AG10803 (cell line): Measurements from ENCODE around the gene NEO1.

ENCODE experiments used
- DNase-seq: peaks from one replicate; pipeline ENCODE4 v3.0.0; 2010; ENCODE audit warnings: low read depth
- H3K4me3 ChIP-seq: 2 replicates; pipeline ENCODE4 v1.5.1; 2011; ENCODE audit warnings: mild to moderate bottlenecking, low read length, control low read depth
- TF ChIP-seq, protein P1 (sequence below): conservative IDR thresholded peaks from 2 replicates; pipeline ENCODE4 v1.5.1; 2011; ENCODE audit warnings: mild to moderate bottlenecking, low read length, control low read depth, inconsistent platforms

NEO1 gene

DNA sequence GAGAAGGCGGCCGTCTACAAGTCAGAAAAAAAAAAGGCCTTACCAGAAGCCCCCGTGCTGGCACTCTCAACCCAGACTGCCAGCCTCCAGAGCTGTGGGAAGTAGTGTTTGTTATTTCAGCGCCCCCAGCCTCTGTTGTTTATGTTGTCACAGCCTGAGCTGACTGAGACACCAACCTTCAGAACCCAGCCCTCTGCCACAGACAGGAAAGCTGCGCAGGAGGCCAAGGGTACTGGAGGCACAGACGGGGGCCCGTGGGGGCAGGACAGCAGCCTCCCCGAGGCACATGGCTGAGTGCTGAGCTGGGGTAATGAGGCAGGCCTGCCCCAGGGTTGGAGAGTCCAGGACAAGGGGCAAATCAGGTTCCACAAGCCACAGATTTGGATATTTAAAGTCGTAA is 282.8 kb downstream of the NEO1 start:
- no peak for DNase-seq
- TF ChIP-seq, protein P1, sequence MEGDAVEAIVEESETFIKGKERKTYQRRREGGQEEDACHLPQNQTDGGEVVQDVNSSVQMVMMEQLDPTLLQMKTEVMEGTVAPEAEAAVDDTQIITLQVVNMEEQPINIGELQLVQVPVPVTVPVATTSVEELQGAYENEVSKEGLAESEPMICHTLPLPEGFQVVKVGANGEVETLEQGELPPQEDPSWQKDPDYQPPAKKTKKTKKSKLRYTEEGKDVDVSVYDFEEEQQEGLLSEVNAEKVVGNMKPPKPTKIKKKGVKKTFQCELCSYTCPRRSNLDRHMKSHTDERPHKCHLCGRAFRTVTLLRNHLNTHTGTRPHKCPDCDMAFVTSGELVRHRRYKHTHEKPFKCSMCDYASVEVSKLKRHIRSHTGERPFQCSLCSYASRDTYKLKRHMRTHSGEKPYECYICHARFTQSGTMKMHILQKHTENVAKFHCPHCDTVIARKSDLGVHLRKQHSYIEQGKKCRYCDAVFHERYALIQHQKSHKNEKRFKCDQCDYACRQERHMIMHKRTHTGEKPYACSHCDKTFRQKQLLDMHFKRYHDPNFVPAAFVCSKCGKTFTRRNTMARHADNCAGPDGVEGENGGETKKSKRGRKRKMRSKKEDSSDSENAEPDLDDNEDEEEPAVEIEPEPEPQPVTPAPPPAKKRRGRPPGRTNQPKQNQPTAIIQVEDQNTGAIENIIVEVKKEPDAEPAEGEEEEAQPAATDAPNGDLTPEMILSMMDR, result no peak
- no peak overlapping the region for H3K4me3 ChIP-seq

DNA sequence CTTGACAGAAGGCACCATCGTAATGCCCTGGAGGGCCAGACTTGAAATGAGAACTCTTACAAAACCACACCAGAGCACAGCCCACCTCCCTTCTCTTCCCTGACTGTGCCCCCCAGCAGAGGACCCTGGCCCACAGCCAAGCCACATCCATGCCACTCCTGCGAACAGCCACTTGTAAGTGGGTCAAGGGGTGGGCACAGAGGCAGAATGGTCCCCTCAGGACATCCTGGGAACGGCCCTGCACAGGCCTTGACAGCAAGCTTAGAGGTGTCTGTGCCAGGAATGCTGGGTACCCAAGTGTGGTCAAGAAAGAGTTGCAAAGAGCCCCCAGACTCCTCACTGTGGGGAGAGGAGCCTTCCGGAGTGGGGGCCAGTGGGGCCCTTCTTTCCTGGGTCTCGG is 283.2 kb downstream of the NEO1 start:
- DNase-seq, result no peak
- H3K4me3 ChIP-seq, result no peak overlapping the region
- TF ChIP-seq, protein P1, result no peak

DNA sequence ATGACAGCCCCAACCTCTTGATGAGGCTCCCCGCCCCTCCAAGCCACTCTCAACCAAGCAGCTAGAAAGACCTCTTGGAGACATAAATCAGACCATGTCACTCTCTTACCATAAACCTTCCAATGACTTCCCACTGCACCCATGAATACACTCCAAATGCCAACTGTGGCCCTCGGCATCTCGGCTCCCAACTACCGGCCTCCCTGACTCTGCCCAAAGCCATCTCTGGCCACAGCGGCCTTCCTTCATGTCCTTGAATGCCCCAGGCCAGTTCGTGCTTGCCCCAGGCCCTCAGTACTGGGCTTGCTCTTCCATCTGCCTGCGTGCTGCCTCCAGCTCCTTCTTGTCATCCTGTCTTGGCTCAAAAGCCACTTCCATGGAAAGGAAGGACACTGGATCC is 284.5 kb downstream of the NEO1 start:
- TF ChIP-seq, protein P1, result no peak
- no peak overlapping the region for H3K4me3 ChIP-seq
- DNase-seq, result no peak

DNA sequence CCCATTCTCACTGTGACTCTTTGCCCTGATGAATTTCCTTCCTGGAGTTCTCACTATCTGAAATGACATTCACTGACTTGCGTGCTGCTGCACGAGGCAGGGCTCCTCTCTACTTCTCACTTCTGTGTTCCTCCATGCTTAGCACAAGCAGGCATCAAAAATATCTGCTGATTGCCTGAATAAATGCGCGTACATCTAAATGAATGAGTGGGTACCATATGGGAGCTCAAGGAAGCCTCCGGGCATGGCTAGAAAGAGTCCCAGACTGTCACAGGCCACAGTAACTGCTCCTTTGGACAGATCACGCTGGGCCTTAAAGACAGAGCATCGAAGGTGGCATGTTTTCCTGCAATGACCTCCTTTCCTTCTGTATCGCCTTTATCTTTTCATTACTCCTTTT is 284.9 kb downstream of the NEO1 start:
- TF ChIP-seq, protein P1, result no peak
- no peak for DNase-seq

DNA sequence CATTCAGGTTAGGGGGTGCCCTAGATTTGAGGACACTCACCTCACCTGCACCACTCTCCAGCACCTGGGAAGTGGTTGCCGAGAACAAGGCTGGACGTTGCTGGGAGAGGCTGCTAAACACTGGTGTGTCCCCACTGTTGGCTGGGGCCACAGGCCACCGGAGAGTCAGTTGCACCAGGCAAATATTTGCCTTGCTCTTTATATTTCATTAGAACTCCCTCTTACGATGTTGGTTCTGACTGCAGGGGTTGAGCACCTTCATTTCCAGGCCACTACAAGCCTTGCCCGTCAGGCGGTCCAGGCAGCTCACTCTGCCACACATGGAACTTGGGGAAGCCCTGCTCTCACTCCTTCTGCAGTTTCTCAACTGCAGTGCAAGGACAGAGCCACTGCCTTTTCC is 285.8 kb downstream of the NEO1 start:
- no peak overlapping the region for H3K4me3 ChIP-seq
- DNase-seq, result no peak
- TF ChIP-seq, protein P1, result no peak

More for the DNA sequence above, 284.9 kb downstream of the NEO1 start:
- H3K4me3 ChIP-seq, result no peak overlapping the region

DNA sequence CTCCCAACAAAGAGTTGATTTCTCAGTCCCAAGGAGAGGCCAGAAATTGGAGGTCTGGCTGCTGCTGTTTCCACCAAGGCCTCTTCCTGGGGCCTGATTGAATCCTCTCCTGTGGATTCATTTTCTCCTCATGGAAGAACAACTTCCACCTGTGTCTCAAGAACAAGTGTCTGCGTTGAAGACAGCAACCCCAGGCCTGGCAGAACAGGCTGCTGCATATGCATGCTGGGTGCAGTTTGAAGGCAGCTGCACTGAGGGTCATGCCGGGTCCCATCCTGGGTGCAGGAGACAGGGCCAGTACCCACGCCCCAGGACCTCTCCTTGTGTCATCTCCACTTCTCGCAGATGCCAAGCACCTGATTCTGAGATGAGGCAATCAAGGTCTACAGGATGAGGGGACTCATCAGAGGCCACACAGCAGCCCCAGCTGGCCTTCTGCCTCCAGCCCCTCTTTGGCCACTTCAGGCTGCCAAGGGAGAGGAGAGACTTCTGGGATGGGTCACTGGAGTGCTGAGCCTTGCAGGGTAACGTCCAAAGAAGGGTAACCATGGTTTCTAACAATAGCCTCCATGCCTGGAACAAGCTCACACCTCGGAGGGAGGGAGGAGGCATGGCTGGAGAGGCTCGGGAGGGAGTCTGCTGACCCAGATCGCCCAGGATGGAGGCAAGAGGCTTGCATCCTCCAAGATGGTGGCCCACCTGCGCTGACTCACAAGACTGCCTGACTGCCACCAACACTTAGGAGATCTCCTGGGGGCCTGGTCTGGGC is 286.5 kb downstream of the NEO1 start:
- DNase-seq, result no peak
- TF ChIP-seq, protein P1, result no peak
- H3K4me3 ChIP-seq, result no peak overlapping the region

DNA sequence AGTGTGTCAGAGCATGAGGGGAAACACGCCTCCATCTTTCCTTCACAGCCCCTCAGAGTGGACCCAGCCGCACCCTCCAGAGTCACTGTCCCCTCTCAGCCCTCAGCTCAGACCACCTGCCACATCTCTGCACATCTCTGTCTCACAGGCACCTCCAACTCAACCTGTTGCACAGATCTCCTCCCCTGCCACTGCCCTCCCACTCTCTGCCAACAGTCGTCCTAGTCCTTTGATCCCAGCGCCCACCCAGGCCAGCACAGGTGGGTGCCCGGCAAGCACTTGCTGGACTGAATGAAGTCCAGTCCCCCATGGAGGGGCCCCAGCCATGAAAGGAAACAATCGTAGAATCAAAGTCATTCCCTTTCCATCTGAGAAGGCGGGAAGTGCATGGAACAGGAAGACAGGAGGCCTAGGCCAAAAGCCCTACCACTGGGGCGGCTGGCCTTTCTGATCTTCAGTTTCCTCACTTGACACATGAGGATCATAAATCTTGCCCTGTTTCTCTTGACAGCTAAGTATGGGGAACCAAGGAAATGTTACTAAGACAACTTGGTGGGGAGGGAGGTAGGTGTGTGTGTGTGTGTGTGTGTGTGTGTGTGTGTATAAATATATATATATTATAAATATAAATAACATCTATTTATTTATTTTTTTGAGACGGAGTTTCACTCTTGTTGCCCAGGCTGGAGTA is 288.4 kb downstream of the NEO1 start:
- no peak overlapping the region for H3K4me3 ChIP-seq
- TF ChIP-seq, protein P1, result no peak
- no peak for DNase-seq
